Effector CD4-positive, alpha-beta T cell (primary cell): Measurements from ENCODE around the gene TAPT1.
"Not testable (repeated sequence)": the region's sequence is repeated elsewhere in the genome, so short reads cannot be mapped to it uniquely, and the experiment has no call there.

Experiments used
- DNase-seq: peaks from one replicate; pipeline ENCODE4 v3.0.0-alpha.2; 2020
- total RNA-seq: gene quantifications from one replicate; lab custom pipeline; 2026; lab: John Stamatoyannopoulos, UW

TAPT1 gene
- total RNA-seq: 81.2 reads per million, percentile 78 among the genes with 10 or more reads in this experiment

- DNase-seq: peak; percentile 60
Measured at GRCh38 chr4:16225863-16226815, at the start of gene TAPT1. TAPT1 (minus strand) TSS chr4:16226471; CDS start chr4:16226457, 14 bp downstream.

- no peak for DNase-seq
Measured at GRCh38 chr4:16271411-16271810, 45.1 kb upstream of the TAPT1 start.

GRCh38 chr4:16270454-16271328, 44.4 kb upstream of the TAPT1 start:
- DNase-seq: no peak

GRCh38 chr4:16269742-16270453, 43.6 kb upstream of the TAPT1 start:
- DNase-seq: not testable (repeated sequence)

GRCh38 chr4:16269240-16269639, 43.0 kb upstream of the TAPT1 start:
- DNase-seq: no peak

GRCh38 chr4:16268290-16268689, 42.0 kb upstream of the TAPT1 start:
- no peak for DNase-seq

- no peak for DNase-seq
Measured at GRCh38 chr4:16267639-16268038, 41.4 kb upstream of the TAPT1 start.

GRCh38 chr4:16265820-16266219, 39.5 kb upstream of the TAPT1 start:
- no peak for DNase-seq

- DNase-seq: no peak
Measured at GRCh38 chr4:16264798-16265197, 38.5 kb upstream of the TAPT1 start.

- no peak for DNase-seq
Measured at GRCh38 chr4:16263056-16263455, 36.8 kb upstream of the TAPT1 start.

- no peak for DNase-seq
Measured at GRCh38 chr4:16262188-16262587, 35.9 kb upstream of the TAPT1 start.

GRCh38 chr4:16261313-16261878, 35.1 kb upstream of the TAPT1 start:
- no peak for DNase-seq

- no peak for DNase-seq
Measured at GRCh38 chr4:16259889-16260246, 33.6 kb upstream of the TAPT1 start.

GRCh38 chr4:16259241-16259888, 33.1 kb upstream of the TAPT1 start:
- DNase-seq: no peak

GRCh38 chr4:16257611-16258010, 31.3 kb upstream of the TAPT1 start:
- DNase-seq: no peak

GRCh38 chr4:16256343-16256742, 30.1 kb upstream of the TAPT1 start:
- DNase-seq: no peak

- DNase-seq: no peak
Measured at GRCh38 chr4:16255730-16256129, 29.5 kb upstream of the TAPT1 start.

GRCh38 chr4:16253127-16253960, 27.1 kb upstream of the TAPT1 start:
- DNase-seq: no peak

- no peak for DNase-seq
Measured at GRCh38 chr4:16250661-16251365, 24.5 kb upstream of the TAPT1 start.

- DNase-seq: no peak
Measured at GRCh38 chr4:16248605-16249004, 22.3 kb upstream of the TAPT1 start.
